Epithelial cell of proximal tubule (primary cell): ENCODE data around the gene PRSS2. TPM values are rescaled to one million over a fixed set of nuclear protein-coding genes. Genes with fewer than 3 reads are reported as not detected.

Experiments used
- DNase-seq: peaks from one replicate; pipeline ENCODE4 v3.0.0-alpha.2; 2011; ENCODE audit warnings: low read depth
- H3K4me3 ChIP-seq: 2 replicates; pipeline ENCODE4 v1.5.1; 2011; ENCODE audit warnings: low read depth, mild to moderate bottlenecking, low read length
- CTCF ChIP-seq: conservative IDR thresholded peaks from 2 replicates; pipeline ENCODE4 v1.5.1; 2012; ENCODE audit warnings: low read depth, mild to moderate bottlenecking, low read length
- total RNA-seq: library from RNA; depleted of rRNA; stranded (reverse); fragments of >200 nt; gene quantifications from 2 replicates; pipeline ENCODE4 v1.2.3, GENCODE V29; 2015

The PRSS2 gene
- total RNA-seq, 1 donor from 2014 or later: not detected

GRCh38 chr7:142795339-142795863, 24.6 kb downstream of the PRSS2 start:
- no peak overlapping the region for H3K4me3 ChIP-seq
- no peak for TF ChIP-seq CTCF
- DNase-seq: no peak

GRCh38 chr7:142796001-142796500, 25.3 kb downstream of the PRSS2 start:
- no peak for TF ChIP-seq CTCF
- DNase-seq: no peak
- H3K4me3 ChIP-seq: no peak overlapping the region

GRCh38 chr7:142796501-142797390, 26.0 kb downstream of the PRSS2 start:
- TF ChIP-seq CTCF: no peak
- no peak overlapping the region for H3K4me3 ChIP-seq
- DNase-seq: no peak

- TF ChIP-seq CTCF: no peak
- H3K4me3 ChIP-seq: no peak overlapping the region
- no peak for DNase-seq
Measured at GRCh38 chr7:142797391-142798377, 26.9 kb downstream of the PRSS2 start.

- TF ChIP-seq CTCF: no peak
- DNase-seq: no peak
- H3K4me3 ChIP-seq: no peak overlapping the region
Measured at GRCh38 chr7:142798451-142799436, 28.0 kb downstream of the PRSS2 start.

- no peak overlapping the region for H3K4me3 ChIP-seq
- DNase-seq: no peak
- TF ChIP-seq CTCF: no peak
Measured at GRCh38 chr7:142799437-142799835, 28.7 kb downstream of the PRSS2 start.
